Keratinocyte (primary cell): ENCODE results near the gene RHBDD1. TPM values are rescaled to one million over a fixed set of nuclear protein-coding genes. Genes with fewer than 3 reads are reported as not detected.

ENCODE experiments used
- DNase-seq: peaks from one replicate; pipeline ENCODE4 v3.0.0-alpha.2; 2011; ENCODE audit warnings: low read depth, missing footprints, low spot score
- FAIRE-seq: peaks from 2 replicates; lab custom pipeline; 2011; peaks lifted over from hg19 to GRCh38; lab: Jason Lieb, UNC
- H2AFZ ChIP-seq: 2 replicates; pipeline ENCODE4 v1.6.0; 2012; ENCODE audit warnings: low read length, control low read depth, inconsistent platforms; ENCODE audit not compliant: control insufficient read depth
- H3K27ac ChIP-seq: 2 replicates; pipeline ENCODE4 v1.5.1; 2011; ENCODE audit warnings: low read length; ENCODE audit not compliant: control insufficient read depth, insufficient read depth
- H3K27me3 ChIP-seq: 3 replicates; pipeline ENCODE4 v1.6.0; 2011; ENCODE audit warnings: low read length; ENCODE audit not compliant: control insufficient read depth, insufficient read depth; ENCODE audit errors: extremely low read depth
- H3K36me3 ChIP-seq, 2 experiments: 2 replicates in 1 of 2; 3 replicates in 1 of 2; pipeline ENCODE4 v1.5.1; 2011; ENCODE audit warnings: low read length in 2 of 2, mild to moderate bottlenecking in 1 of 2; ENCODE audit not compliant: control insufficient read depth in 2 of 2, insufficient read depth in 2 of 2; ENCODE audit errors: extremely low read depth in 1 of 2
- H3K4me1 ChIP-seq: 3 replicates; pipeline ENCODE4 v1.5.1; 2011; ENCODE audit warnings: low read length; ENCODE audit not compliant: control insufficient read depth, insufficient read depth; ENCODE audit errors: extremely low read depth
- H3K4me2 ChIP-seq: 3 replicates; pipeline ENCODE4 v1.6.0; 2011; ENCODE audit warnings: low read depth, low read length; ENCODE audit not compliant: control insufficient read depth, insufficient read depth; ENCODE audit errors: extremely low read depth
- H3K4me3 ChIP-seq, 3 experiments: fragments of 200-600 bp in 1 of 3; sonication (generic) in 1 of 3; 2 replicates in 2 of 3; 3 replicates in 1 of 3; pipeline ENCODE4 v1.5.1; 2011 to 2016; ENCODE audit warnings: low read length in 3 of 3, mild to moderate bottlenecking in 3 of 3, control low read depth in 2 of 3, inconsistent platforms in 1 of 3, low read depth in 1 of 3, mixed read lengths in 1 of 3, mixed run types in 1 of 3, moderate library complexity in 1 of 3; ENCODE audit not compliant: control insufficient read depth in 2 of 3, insufficient read depth in 2 of 3; ENCODE audit errors: extremely low read depth in 1 of 3
- H3K79me2 ChIP-seq: 2 replicates; pipeline ENCODE4 v1.6.0; 2012; ENCODE audit warnings: low read length; ENCODE audit not compliant: control insufficient read depth, insufficient read depth
- H3K9ac ChIP-seq: 3 replicates; pipeline ENCODE4 v1.6.0; 2011; ENCODE audit warnings: low read length; ENCODE audit not compliant: control insufficient read depth, insufficient read depth; ENCODE audit errors: extremely low read depth
- H3K9me1 ChIP-seq: 3 replicates; pipeline ENCODE4 v1.6.0; 2011; ENCODE audit warnings: low read length; ENCODE audit not compliant: control insufficient read depth, insufficient read depth; ENCODE audit errors: extremely low read depth
- H3K9me3 ChIP-seq: 2 replicates; pipeline ENCODE4 v1.5.1; 2012; ENCODE audit warnings: low read depth, low read length; ENCODE audit not compliant: control insufficient read depth
- H4K20me1 ChIP-seq: 3 replicates; pipeline ENCODE4 v1.6.0; 2011; ENCODE audit warnings: low read length; ENCODE audit not compliant: control insufficient read depth, insufficient read depth; ENCODE audit errors: extremely low read depth
- CTCF ChIP-seq, 3 experiments: IDR thresholded peaks in 1 of 3; conservative IDR thresholded peaks in 1 of 3; optimal IDR thresholded peaks in 1 of 3; 2 replicates in 2 of 3; 3 replicates in 1 of 3; pipeline versions ENCODE3 to v1.5.1; 2011; ENCODE audit warnings: low read length in 3 of 3, mild to moderate bottlenecking in 3 of 3, moderate library complexity in 2 of 3, control low read depth in 1 of 3, inconsistent platforms in 1 of 3; ENCODE audit not compliant: insufficient read depth in 2 of 3; ENCODE audit errors: extremely low read depth in 1 of 3
- EZH2 ChIP-seq: IDR thresholded peaks from one replicate; pipeline ENCODE4 v1.6.1; 2012; ENCODE audit warnings: inconsistent platforms, mild to moderate bottlenecking, low read length, moderate library complexity
- dilution Hi-C: fragments of 300-500 bp; cut with MboI; formaldehyde crosslinking; loops from one replicate; pipeline ENCODE4 v1.7.0; 2020; ENCODE audit warnings: low sequenced_read_pairs; ENCODE audit not compliant: extremely low pct_ligation_motif_present
- polyA plus RNA-seq, 5 experiments: library from polyadenylated mRNA; depleted of rRNA in 3 of 5; stranded (reverse) in 3 of 5; stranded (forward) in 1 of 5; unstranded in 1 of 5; fragments of >200 nt; gene quantifications; 1 replicate in 1 of 5; 2 replicates in 3 of 5; 3 replicates in 1 of 5; pipeline versions ENCODE4 v1.2.1 to v1.2.3, GENCODE V29; 2011 to 2012; ENCODE audit warnings: missing spikeins in 2 of 5, low read depth in 1 of 5, low replicate concordance in 1 of 5

The RHBDD1 gene
- polyA plus RNA-seq, 1 donor (not counting 4 experiments of a cell fraction or from before 2014, with no cell fraction given) = 27.8 TPM

- Histone ChIP-seq H3K4me1 (no peaks in the 10 kb centered on the region), H3K4me2 (no peak overlapping the region), H3K4me3 (no peak overlapping the region), H3K27ac (no peak overlapping the region), H3K79me2 (no peaks in the 10 kb centered on the region), H3K9me1 (no peaks in the 10 kb centered on the region), H3K36me3 (no peaks in the 10 kb centered on the region), H4K20me1 (no peaks in the 10 kb centered on the region), H3K9me3 (no peaks in the 10 kb centered on the region), H2AFZ (no peak overlapping the region), H3K27me3 (peaks cover 5% of the 10 kb centered on the region), H3K9ac (no peak overlapping the region)
- DNase-seq = no peak
- dilution Hi-C loops = no loop called here
- no peak for FAIRE-seq
- TF ChIP-seq CTCF (optimal IDR thresholded peaks at IDR 0.05 in 1 of 3, IDR thresholded peaks at IDR 0.05 in 1 of 3, conservative IDR thresholded peaks at IDR 0.05 in 1 of 3; ENCODE audit: extremely low read depth in 1 of 3, insufficient read depth in 2 of 3, low read length in 3 of 3) (no peak), EZH2 (no peak)
These were observed 200.0 kb downstream of the RHBDD1 start for GRCh38 chr2:227035711-227036367.

- Histone ChIP-seq H3K36me3 (no peaks in the 10 kb centered on the region), H4K20me1 (no peaks in the 10 kb centered on the region), H3K4me3 (no peak overlapping the region), H3K27me3 (peaks cover 5% of the 10 kb centered on the region), H3K9me3 (no peaks in the 10 kb centered on the region), H3K9me1 (no peaks in the 10 kb centered on the region), H3K79me2 (no peaks in the 10 kb centered on the region), H3K4me2 (no peak overlapping the region), H3K27ac (no peak overlapping the region), H3K9ac (no peak overlapping the region), H3K4me1 (no peaks in the 10 kb centered on the region), H2AFZ (no peak overlapping the region)
- dilution Hi-C loops = no loop called here
- no peak for DNase-seq
- FAIRE-seq = no peak
- TF ChIP-seq EZH2 (no peak), CTCF (optimal IDR thresholded peaks at IDR 0.05 in 1 of 3, IDR thresholded peaks at IDR 0.05 in 1 of 3, conservative IDR thresholded peaks at IDR 0.05 in 1 of 3; ENCODE audit: extremely low read depth in 1 of 3, insufficient read depth in 2 of 3, low read length in 3 of 3) (no peak)
These were observed 200.7 kb downstream of the RHBDD1 start for GRCh38 chr2:227036527-227036926.
